ENCODE data around the gene IL1RAPL2. TPM values are rescaled to one million over a fixed set of nuclear protein-coding genes. Genes with fewer than 3 reads are reported as not detected.

The IL1RAPL2 gene
- total and polyA plus RNA-seq, 2 of the 8 experiments (the other 6 are each of a cell fraction or from before 2014, with no cell fraction given): 0.20 to 1.3 TPM

GRCh38 chrX:105468741-105469140 is 902.7 kb downstream of the IL1RAPL2 start:
- Histone ChIP-seq H4K91ac (replicated peaks; ENCODE audit: insufficient read length, low read length) (no peak overlapping the region), H2AFZ (ENCODE audit: low read length) (no peak overlapping the region), H2BK15ac (ENCODE audit: low read length) (no peak overlapping the region), H3K79me1 (ENCODE audit: low read depth, low read length) (no peaks in the 10 kb centered on the region), H4K5ac (ENCODE audit: insufficient read length, low read depth, low read length) (no peak overlapping the region), H4K20me1 (replicated peaks in 1 of 2; ENCODE audit: control insufficient read depth in 1 of 2, insufficient read depth in 2 of 2, low read length in 2 of 2) (no peaks in the 10 kb centered on the region), H2BK120ac (replicated peaks; ENCODE audit: low read depth, low read length) (no peak overlapping the region), H3K4me1 (replicated peaks in 1 of 4; ENCODE audit: control insufficient read depth in 3 of 4, insufficient read depth in 4 of 4, low read length in 3 of 4) (no peaks in the 10 kb centered on the region), H3K27ac (ENCODE audit: low read depth, low read length) (no peak overlapping the region), H3K9me3 (ENCODE audit: insufficient read depth in 2 of 2, low read depth in 1 of 2, low read length in 1 of 2) (no peaks in the 10 kb centered on the region), H2BK12ac (ENCODE audit: low read depth, low read length) (no peak overlapping the region), H3K4ac (replicated peaks; ENCODE audit: insufficient read length, low read depth, low read length) (no peak overlapping the region), H3K56ac (replicated peaks; ENCODE audit: insufficient read length, low read depth, low read length) (no peak overlapping the region), H3K9ac (replicated peaks in 1 of 4; ENCODE audit: extremely low read depth in 1 of 4, low read depth in 3 of 4, low read length in 3 of 4) (no peak overlapping the region), H3K23me2 (ENCODE audit: low read depth, low read length) (no peaks in the 10 kb centered on the region), H3K23ac (ENCODE audit: insufficient read length) (no peak overlapping the region), H2BK5ac (ENCODE audit: low read depth, low read length) (no peak overlapping the region), H3K79me2 (ENCODE audit: control insufficient read depth in 1 of 2, insufficient read depth in 2 of 2, low read length in 2 of 2) (no peaks in the 10 kb centered on the region), H3K36me3 (ENCODE audit: control insufficient read depth in 2 of 4, insufficient read depth in 4 of 4, low read length in 3 of 4) (no peaks in the 10 kb centered on the region), H3K4me3 (ENCODE audit: extremely low read depth in 1 of 4, insufficient read depth in 2 of 4, low read depth in 3 of 4, low read length in 4 of 4) (no peak overlapping the region), H2BK20ac (ENCODE audit: low read length) (no peak overlapping the region), H3K14ac (ENCODE audit: insufficient read length) (no peak overlapping the region), H3K27me3 (replicated peaks in 1 of 4; ENCODE audit: control insufficient read depth in 3 of 4, extremely low read depth in 1 of 4, insufficient read depth in 3 of 4, low read length in 3 of 4) (no peaks in the 10 kb centered on the region), H2AK5ac (ENCODE audit: low read depth, low read length) (no peak overlapping the region), H3K4me2 (ENCODE audit: insufficient read depth in 1 of 2, low read depth in 2 of 2, low read length in 2 of 2) (no peak overlapping the region), H4K8ac (ENCODE audit: extremely low read depth, insufficient read depth, low read length) (no peak overlapping the region), H3K18ac (ENCODE audit: extremely low read depth, low read length) (no peak overlapping the region)
- CTCF ChIA-PET (ENCODE audit: partially characterized antibody): interaction anchor here (1.1 kb wide), 1 partner anchor 10 kb away, joined by 3 read pairs; no protein-coding TSS in a partner anchor
- FAIRE-seq: no peak
- no peak for DNase-seq (ENCODE audit: low read depth in 1 of 2, low spot score in 2 of 2)
- POLR2A ChIA-PET (ENCODE audit: partially characterized antibody): no interaction called here
- TF ChIP-seq MAFK (IDR thresholded peaks at IDR 0.05; ENCODE audit: low read depth, low read length): no peak
- no peak for TF ChIP-seq SRF (IDR thresholded peaks at IDR 0.05; ENCODE audit: low read depth, low read length)
- TF ChIP-seq KDM4A (IDR thresholded peaks at IDR 0.05; ENCODE audit: low read depth, low read length, severe bottlenecking): no peak
- TF ChIP-seq TAF7 (optimal IDR thresholded peaks at IDR 0.05; ENCODE audit: borderline replicate concordance, low read depth, low read length): no peak
- TF ChIP-seq RAD21 (IDR thresholded peaks at IDR 0.05 in 1 of 2, conservative IDR thresholded peaks at IDR 0.05 in 1 of 2; ENCODE audit: low read depth in 2 of 2, low read length in 2 of 2): no peak
- no peak for TF ChIP-seq GABPA (IDR thresholded peaks at IDR 0.05; ENCODE audit: borderline replicate concordance, insufficient read depth, low read length)
- no peak for TF ChIP-seq CHD2 (IDR thresholded peaks at IDR 0.05; ENCODE audit: low read length)
- TF ChIP-seq KDM1A (IDR thresholded peaks at IDR 0.05; ENCODE audit: borderline replicate concordance, low read length): no peak
- TF ChIP-seq ATF3 (IDR thresholded peaks at IDR 0.05; ENCODE audit: insufficient read depth, low read depth, low read length): no peak
- no peak for TF ChIP-seq E2F6 (IDR thresholded peaks at IDR 0.05)
- TF ChIP-seq SP2 (IDR thresholded peaks at IDR 0.05; ENCODE audit: low read length): no peak
- no peak for TF ChIP-seq JUN (IDR thresholded peaks at IDR 0.05; ENCODE audit: low read depth, low read length)
- TF ChIP-seq FOSL1 (IDR thresholded peaks at IDR 0.05; ENCODE audit: insufficient read depth, low read depth, low read length): no peak
- TF ChIP-seq TBP (IDR thresholded peaks at IDR 0.05; ENCODE audit: low read depth, low read length): no peak

Measured in H1 (cell line).